ENCODE measurements around the gene ABCB9. TPM values are rescaled to one million over a fixed set of nuclear protein-coding genes. Genes with fewer than 3 reads are reported as not detected.

ABCB9 gene
- total and polyA plus RNA-seq, 2 experiments from 2014 or later: 1.2 to 7.0 TPM

- TF ChIP-seq ZNF462 (CRISPR knock-in tag; IDR thresholded peaks at IDR 0.05): no peak
- no peak for TF ChIP-seq JUNB (IDR thresholded peaks at IDR 0.05; ENCODE audit: unreplicated experiment)
- TF ChIP-seq CTCF (conservative IDR thresholded peaks at IDR 0.05; ENCODE audit: low read depth in 2 of 2): no peak
- no peak for TF ChIP-seq CREB1 (CRISPR knock-in tag; IDR thresholded peaks at IDR 0.05; ENCODE audit: low read depth)
Measured at GRCh38 chr12:122888232-122888752, 78.0 kb downstream of the ABCB9 start (continued).

- Histone ChIP-seq H3K4me2 (no peak overlapping the region), H3K4me3 (no peak overlapping the region), H3K9me2 (ENCODE audit: insufficient read depth) (no peaks in the 10 kb centered on the region), H3K79me2 (replicated peaks; ENCODE audit: insufficient read depth) (peaks cover 71% of the 10 kb centered on the region), H3F3A (replicated peaks; ENCODE audit: low read depth) (peaks cover 8% of the 10 kb centered on the region), H3K27me3 (ENCODE audit: insufficient read depth) (peaks cover 4% of the 10 kb centered on the region; the same call in 1 of the 2 replicates), H2AFZ (no peak overlapping the region), H4K20me1 (replicated peaks; ENCODE audit: insufficient read depth) (peaks cover 28% of the 10 kb centered on the region), H3K4me1 (ENCODE audit: insufficient read depth) (peaks cover 26% of the 10 kb centered on the region), H3K36me3 (ENCODE audit: insufficient read depth) (no peaks in the 10 kb centered on the region), H3K27ac (ENCODE audit: low read depth) (no peak overlapping the region)
- no peak overlapping the region for H3K27ac Mint-ChIP-seq
- peaks cover 48% of the 10 kb centered on the region for H3K4me1 Mint-ChIP-seq
- ATAC-seq (no peak), DNase-seq (ENCODE audit: low spot score) (no peak)
- no peaks in the 10 kb centered on the region for H3K9me3 Mint-ChIP-seq
- no peaks in the 10 kb centered on the region for H3K36me3 Mint-ChIP-seq (ENCODE audit: low read depth)
- H3K27me3 Mint-ChIP-seq (ENCODE audit: insufficient read depth, low read depth, poor library complexity): peaks cover 21% of the 10 kb centered on the region
- no peak overlapping the region for H3K4me3 Mint-ChIP-seq
- TF ChIP-seq ZNF114 (CRISPR knock-in tag; IDR thresholded peaks at IDR 0.05) (no peak), EZH2 (IDR thresholded peaks at IDR 0.05; ENCODE audit: low read depth, unreplicated experiment) (no peak), CTCF (conservative IDR thresholded peaks at IDR 0.05; ENCODE audit: low read depth in 2 of 2) (no peak), JUNB (IDR thresholded peaks at IDR 0.05; ENCODE audit: unreplicated experiment) (no peak), CREB1 (CRISPR knock-in tag; IDR thresholded peaks at IDR 0.05; ENCODE audit: low read depth) (no peak), POLR2AphosphoS5 (IDR thresholded peaks at IDR 0.05; ENCODE audit: low read depth) (no peak), ZNF331 (CRISPR knock-in tag; IDR thresholded peaks at IDR 0.05; ENCODE audit: low read depth) (no peak), EZH2phosphoT487 (IDR thresholded peaks at IDR 0.05; ENCODE audit: unreplicated experiment) (no peak)
Measured at GRCh38 chr12:122887819-122888212, 78.4 kb downstream of the ABCB9 start.
